HG03571 (cell line): ENCODE results near the gene STAU1.
A peak's percentile ranks its signal among the peaks of the same experiment; 100 is the strongest.
"Not testable (repeated sequence)": the region's sequence is repeated elsewhere in the genome, so short reads cannot be mapped to it uniquely, and the experiment has no call there.

Experiments
- ATAC-seq: cut with Tn5 transposase; IDR thresholded peaks from one replicate; pipeline ENCODE4 v1.9.1; 2021; ENCODE audit not compliant: unreplicated experiment

Gene STAU1

GRCh38 chr20:49207076-49207475 is 18.9 kb upstream of the STAU1 start:
- ATAC-seq = no peak

- no peak for ATAC-seq
Measured at GRCh38 chr20:49203746-49204145, 15.6 kb upstream of the STAU1 start.

- ATAC-seq = no peak
Measured at GRCh38 chr20:49203011-49203410, 14.9 kb upstream of the STAU1 start.

GRCh38 chr20:49199729-49200293 is 11.7 kb upstream of the STAU1 start:
- no peak for ATAC-seq

- not testable (repeated sequence) for ATAC-seq
Measured at GRCh38 chr20:49192944-49193518, 4.9 kb upstream of the STAU1 start.

- ATAC-seq = peak; percentile 1
Measured at GRCh38 chr20:49187330-49187850, 744 bp downstream of the STAU1 start.

GRCh38 chr20:49186535-49187329 is 1.4 kb downstream of the STAU1 start:
- no peak for ATAC-seq

GRCh38 chr20:49185071-49185761 is 2.9 kb downstream of the STAU1 start:
- no peak for ATAC-seq

GRCh38 chr20:49184691-49185070 is 3.5 kb downstream of the STAU1 start:
- no peak for ATAC-seq

- not testable (repeated sequence) for ATAC-seq
Measured at GRCh38 chr20:49184084-49184501, 4.0 kb downstream of the STAU1 start.

GRCh38 chr20:49183444-49183843 is 4.7 kb downstream of the STAU1 start:
- no peak for ATAC-seq

- no peak for ATAC-seq
Measured at GRCh38 chr20:49181265-49181877, 6.8 kb downstream of the STAU1 start.

- ATAC-seq = no peak
Measured at GRCh38 chr20:49179368-49180277, 8.5 kb downstream of the STAU1 start.

- ATAC-seq = no peak
Measured at GRCh38 chr20:49174183-49174582, 14.0 kb downstream of the STAU1 start.

GRCh38 chr20:49172413-49172812 is 15.7 kb downstream of the STAU1 start:
- ATAC-seq = no peak

- no peak for ATAC-seq
Measured at GRCh38 chr20:49171909-49172308, 16.2 kb downstream of the STAU1 start.

GRCh38 chr20:49170714-49171113 is 17.4 kb downstream of the STAU1 start:
- ATAC-seq = no peak

GRCh38 chr20:49169547-49169946 is 18.6 kb downstream of the STAU1 start:
- no peak for ATAC-seq

GRCh38 chr20:49168864-49169263 is 19.3 kb downstream of the STAU1 start:
- ATAC-seq = not testable (repeated sequence)
